Osteoblast (primary cell): ENCODE measurements around the gene APOBEC3G. TPM values are rescaled to one million over a fixed set of nuclear protein-coding genes. Genes with fewer than 3 reads are reported as not detected.
A peak's percentile ranks its signal among the peaks of the same experiment; 100 is the strongest.

Experiments
- DNase-seq: peaks from one replicate; pipeline ENCODE4 v3.0.0; 2011; ENCODE audit warnings: low spot score, mixed read lengths; ENCODE audit not compliant: insufficient read length; ENCODE audit errors: missing footprints
- H2AFZ ChIP-seq: 2 replicates; pipeline ENCODE4 v1.6.0; 2011; ENCODE audit warnings: mild to moderate bottlenecking, low read length
- H3K27ac ChIP-seq: 2 replicates; pipeline ENCODE4 v1.5.1; 2011; ENCODE audit warnings: mild to moderate bottlenecking, low read depth, low read length, moderate library complexity
- H3K27me3 ChIP-seq: 2 replicates; pipeline ENCODE4 v1.6.0; 2012; ENCODE audit warnings: mild to moderate bottlenecking, control low read depth, inconsistent platforms, low read length, moderate library complexity; ENCODE audit not compliant: insufficient read depth
- H3K36me3 ChIP-seq: 2 replicates; pipeline ENCODE4 v1.5.1; 2011; ENCODE audit warnings: mild to moderate bottlenecking, low read length, control low read depth, moderate library complexity; ENCODE audit not compliant: insufficient read depth
- H3K4me1 ChIP-seq: 2 replicates; pipeline ENCODE4 v1.5.1; 2011; ENCODE audit warnings: mild to moderate bottlenecking, low read length, control low read depth, moderate library complexity; ENCODE audit not compliant: insufficient read depth
- H3K4me2 ChIP-seq: 2 replicates; pipeline ENCODE4 v1.6.0; 2011; ENCODE audit warnings: mild to moderate bottlenecking, low read length; ENCODE audit not compliant: insufficient read depth
- H3K4me3 ChIP-seq: fragments of 200-600 bp; sonication (generic); 3 replicates; pipeline ENCODE4 v1.5.1; 2012; ENCODE audit warnings: mild to moderate bottlenecking, low read length, inconsistent platforms; ENCODE audit not compliant: insufficient read depth
- H3K79me2 ChIP-seq: 2 replicates; pipeline ENCODE4 v1.6.0; 2012; ENCODE audit warnings: mild to moderate bottlenecking, low read length, control low read depth, inconsistent platforms; ENCODE audit not compliant: insufficient read depth
- H3K9me3 ChIP-seq: 2 replicates; pipeline ENCODE4 v1.5.1; 2011; ENCODE audit warnings: low read depth, low read length, control low read depth
- H4K20me1 ChIP-seq: 2 replicates; pipeline ENCODE4 v1.6.0; 2012; ENCODE audit warnings: mild to moderate bottlenecking, low read length, control low read depth; ENCODE audit not compliant: insufficient read depth
- total RNA-seq: library from RNA; depleted of rRNA; stranded (reverse); fragments of >200 nt; gene quantifications from 2 replicates; pipeline ENCODE4 v1.2.3, GENCODE V29; 2012
- TF ChIP-seq, protein P1 (sequence below): IDR thresholded peaks from 2 replicates; pipeline ENCODE4 v1.5.1; 2011; ENCODE audit warnings: mild to moderate bottlenecking, low read depth, low read length, moderate library complexity; ENCODE audit errors: extremely low read depth

APOBEC3G gene
- total RNA-seq, 1 donor, result 18.1 TPM

DNA sequence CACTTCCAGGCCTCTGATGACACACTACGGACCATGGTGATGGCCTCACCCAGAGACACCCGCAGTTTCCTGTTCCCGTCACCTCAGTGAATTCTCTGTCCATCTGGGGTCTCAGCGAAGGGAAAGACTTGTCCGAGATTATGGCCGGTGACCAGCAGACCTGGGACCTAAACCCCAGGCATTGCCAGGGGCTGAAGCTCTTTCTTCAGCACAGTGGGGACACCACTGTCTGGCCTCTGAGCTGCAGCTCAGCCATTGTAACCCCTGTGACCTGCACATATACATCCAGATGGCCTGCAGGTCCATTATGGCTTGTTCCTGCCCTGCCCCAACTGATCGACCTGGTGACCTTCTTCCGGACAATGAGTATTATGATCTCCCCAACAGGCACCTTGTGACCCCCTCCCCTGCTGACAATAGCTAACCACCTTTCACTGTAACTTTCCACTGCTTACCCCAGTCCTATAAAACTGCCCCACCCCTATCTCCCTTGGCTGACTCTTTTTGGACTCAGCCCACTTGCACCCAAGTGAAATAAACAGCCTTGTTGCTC lies 53.2 kb downstream of the APOBEC3G start:
- Histone ChIP-seq H3K27me3 (no peaks in the 10 kb centered on the region), H3K27ac (no peak overlapping the region), H3K4me2 (no peak overlapping the region), H3K9me3 (no peaks in the 10 kb centered on the region), H4K20me1 (no peaks in the 10 kb centered on the region), H3K36me3 (no peaks in the 10 kb centered on the region), H3K79me2 (no peaks in the 10 kb centered on the region), H2AFZ (no peak overlapping the region), H3K4me3 (no peak overlapping the region), H3K4me1 (peaks cover 5% of the 10 kb centered on the region)
- TF ChIP-seq, protein P1, sequence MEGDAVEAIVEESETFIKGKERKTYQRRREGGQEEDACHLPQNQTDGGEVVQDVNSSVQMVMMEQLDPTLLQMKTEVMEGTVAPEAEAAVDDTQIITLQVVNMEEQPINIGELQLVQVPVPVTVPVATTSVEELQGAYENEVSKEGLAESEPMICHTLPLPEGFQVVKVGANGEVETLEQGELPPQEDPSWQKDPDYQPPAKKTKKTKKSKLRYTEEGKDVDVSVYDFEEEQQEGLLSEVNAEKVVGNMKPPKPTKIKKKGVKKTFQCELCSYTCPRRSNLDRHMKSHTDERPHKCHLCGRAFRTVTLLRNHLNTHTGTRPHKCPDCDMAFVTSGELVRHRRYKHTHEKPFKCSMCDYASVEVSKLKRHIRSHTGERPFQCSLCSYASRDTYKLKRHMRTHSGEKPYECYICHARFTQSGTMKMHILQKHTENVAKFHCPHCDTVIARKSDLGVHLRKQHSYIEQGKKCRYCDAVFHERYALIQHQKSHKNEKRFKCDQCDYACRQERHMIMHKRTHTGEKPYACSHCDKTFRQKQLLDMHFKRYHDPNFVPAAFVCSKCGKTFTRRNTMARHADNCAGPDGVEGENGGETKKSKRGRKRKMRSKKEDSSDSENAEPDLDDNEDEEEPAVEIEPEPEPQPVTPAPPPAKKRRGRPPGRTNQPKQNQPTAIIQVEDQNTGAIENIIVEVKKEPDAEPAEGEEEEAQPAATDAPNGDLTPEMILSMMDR, result no peak
- DNase-seq, result no peak

DNA sequence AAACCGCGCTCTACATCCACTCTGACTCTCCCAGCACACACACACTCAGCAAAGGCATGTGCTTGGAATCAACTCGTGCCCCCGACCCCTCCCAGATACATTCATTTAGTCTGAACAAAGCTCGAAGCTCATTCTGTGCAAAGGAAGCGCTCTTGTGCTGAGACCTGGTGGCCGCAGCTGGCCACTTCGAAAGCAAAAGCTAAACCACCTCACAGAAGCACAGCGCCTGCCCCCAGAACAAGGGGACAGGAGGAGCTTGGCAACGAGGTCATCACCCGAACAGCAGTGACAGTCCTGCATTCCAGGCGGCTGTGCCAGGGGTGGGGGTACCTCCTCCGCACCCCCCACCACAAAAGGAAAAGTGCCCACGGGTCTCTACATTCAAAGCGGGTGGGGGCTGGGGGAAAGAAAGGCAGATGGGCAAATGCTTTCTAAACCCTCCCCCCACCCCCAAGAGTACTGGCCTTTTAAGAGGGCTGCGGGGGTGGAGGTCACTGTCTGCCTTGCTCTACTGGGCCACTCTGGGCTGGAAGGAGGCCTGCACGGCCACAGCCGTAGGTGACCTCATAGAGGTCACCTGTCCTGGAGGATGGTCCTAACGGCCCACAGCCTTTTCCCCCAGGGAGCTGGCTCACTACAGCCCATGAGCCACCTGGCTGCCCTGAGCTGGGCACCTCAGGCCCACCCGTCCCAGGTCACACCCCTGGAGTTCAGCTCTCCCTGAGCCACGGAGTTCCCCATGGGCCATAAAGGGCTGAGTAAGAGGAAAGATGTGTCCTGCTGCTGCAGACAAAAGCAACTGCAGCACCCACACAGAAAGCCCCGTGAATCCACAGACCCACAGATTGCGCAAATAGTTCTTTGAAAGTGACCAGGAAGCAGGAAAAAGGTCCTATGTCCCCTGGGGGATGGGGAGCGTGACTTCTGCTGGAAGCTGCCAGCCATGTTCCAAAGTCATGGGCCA lies 54.1 kb downstream of the APOBEC3G start:
- Histone ChIP-seq H3K36me3 (no peaks in the 10 kb centered on the region), H3K27ac (no peak overlapping the region), H3K4me3 (no peak overlapping the region), H3K9me3 (no peaks in the 10 kb centered on the region), H3K4me2 (no peak overlapping the region), H3K4me1 (peaks cover 5% of the 10 kb centered on the region), H4K20me1 (peaks cover 1% of the 10 kb centered on the region), H3K27me3 (no peaks in the 10 kb centered on the region), H2AFZ (no peak overlapping the region), H3K79me2 (no peaks in the 10 kb centered on the region)
- DNase-seq, result peak; percentile 88
- TF ChIP-seq, protein P1, result no peak

DNA sequence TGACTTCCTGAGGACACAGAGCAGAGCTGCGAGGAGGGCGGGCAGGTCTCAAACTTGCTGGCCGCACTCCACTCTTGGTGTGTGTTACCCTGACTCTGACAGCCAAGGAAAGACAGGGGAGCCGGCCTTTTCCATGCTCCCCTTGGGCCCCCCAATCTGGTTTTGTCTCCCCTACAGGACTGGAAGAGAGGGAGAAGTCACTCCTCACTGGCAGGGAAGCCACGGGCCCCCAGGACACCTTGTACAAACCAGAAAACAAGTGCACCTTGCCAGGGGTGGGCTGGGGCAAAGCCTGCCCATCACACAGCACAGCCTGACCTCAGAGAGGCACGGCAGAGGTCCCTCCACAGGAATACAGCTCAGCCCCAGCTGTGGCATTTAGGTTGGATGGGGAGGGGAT lies 55.2 kb downstream of the APOBEC3G start:
- TF ChIP-seq, protein P1, result no peak
- Histone ChIP-seq H3K4me3 (no peak overlapping the region), H3K79me2 (no peaks in the 10 kb centered on the region), H3K4me2 (no peak overlapping the region), H3K9me3 (no peaks in the 10 kb centered on the region), H3K4me1 (peaks cover 5% of the 10 kb centered on the region), H3K36me3 (no peaks in the 10 kb centered on the region), H2AFZ (no peak overlapping the region), H3K27me3 (no peaks in the 10 kb centered on the region), H3K27ac (no peak overlapping the region), H4K20me1 (peaks cover 6% of the 10 kb centered on the region)
- peak; percentile 71 for DNase-seq

DNA sequence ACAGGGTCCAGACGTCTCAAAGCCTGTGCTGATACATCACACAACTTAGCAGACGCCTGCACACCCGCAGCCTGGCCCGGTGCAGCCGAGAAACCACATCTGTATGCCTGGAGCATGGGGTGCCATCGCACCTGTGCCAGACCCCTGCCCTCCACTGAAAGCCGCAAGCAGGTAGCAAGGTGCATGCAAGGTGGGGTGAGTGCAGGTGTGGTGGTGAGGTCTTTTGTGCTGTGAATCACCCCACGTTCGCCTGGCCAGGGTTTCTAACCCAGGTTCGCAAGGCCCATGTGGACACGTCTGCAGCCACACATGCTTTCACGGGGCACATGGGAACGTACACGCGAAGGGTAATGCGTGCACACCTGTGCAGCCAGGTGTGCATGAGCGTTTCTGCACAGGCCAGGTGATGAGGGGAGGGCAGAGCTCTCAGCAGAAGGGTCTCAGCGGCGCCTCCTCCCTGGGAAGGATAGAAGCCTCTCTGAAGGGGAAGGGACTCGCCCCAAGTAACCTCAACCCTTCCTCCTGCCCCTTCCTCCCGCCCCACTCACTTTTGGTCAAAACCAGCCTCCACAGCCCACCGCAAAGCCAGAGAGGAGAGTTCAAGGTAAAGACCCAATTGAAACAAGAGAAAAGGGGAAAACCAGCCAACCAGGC lies 55.9 kb downstream of the APOBEC3G start:
- Histone ChIP-seq H3K4me1 (peaks cover 5% of the 10 kb centered on the region), H4K20me1 (peaks cover 6% of the 10 kb centered on the region), H3K4me3 (no peak overlapping the region), H3K27ac (no peak overlapping the region), H3K79me2 (no peaks in the 10 kb centered on the region), H3K9me3 (no peaks in the 10 kb centered on the region), H3K36me3 (no peaks in the 10 kb centered on the region), H3K4me2 (no peak overlapping the region), H2AFZ (no peak overlapping the region), H3K27me3 (no peaks in the 10 kb centered on the region)
- TF ChIP-seq, protein P1, result no peak
- peak; percentile 64 for DNase-seq
